HepG2 (cell line): ENCODE measurements around the gene HILPDA. TPM values are rescaled to one million over a fixed set of nuclear protein-coding genes. Genes with fewer than 3 reads are reported as not detected.

Experiments used
- AGO1 ChIP-seq: fragments of 200-400 bp; formaldehyde crosslinking; IDR thresholded peaks from 2 replicates; pipeline ENCODE4 v1.6.1; 2017; ENCODE audit warnings: mild to moderate bottlenecking, low read depth, low read length, moderate library complexity; ENCODE audit not compliant: poor library complexity, severe bottlenecking
- CREB1 ChIP-seq, 2 experiments: fragments of 450-650 bp in 1 of 2; IDR thresholded peaks; 2 replicates each; pipeline ENCODE4 v1.6.1; 2016 to 2017; ENCODE audit warnings: control low read depth in 1 of 2, mild to moderate bottlenecking in 1 of 2, missing compliant biosample characterization in 1 of 2, missing genetic modification characterization in 1 of 2
- EHMT2 ChIP-seq: fragments of 200-600 bp; sonication (generic); IDR thresholded peaks from 2 replicates; pipeline ENCODE4 v1.7.0; 2017; ENCODE audit warnings: antibody characterized with exemption, low read depth, low read length, borderline replicate concordance
- HOXA3 ChIP-seq: sonication (generic); formaldehyde crosslinking; IDR thresholded peaks from 2 replicates; pipeline ENCODE4 v1.5.0; 2020; ENCODE audit warnings: missing genetic modification reagents
- PHF5A ChIP-seq: IDR thresholded peaks from one replicate; pipeline ENCODE4 v1.6.1; 2018; ENCODE audit warnings: low read depth, missing genetic modification reagents; ENCODE audit not compliant: unreplicated experiment
- PTBP1 ChIP-seq: fragments of 200-400 bp; formaldehyde crosslinking; IDR thresholded peaks from 2 replicates; pipeline ENCODE4 v1.6.1; 2018; ENCODE audit warnings: low read length, low read depth; ENCODE audit not compliant: poor library complexity, severe bottlenecking
- SMYD3 ChIP-seq: sonication (generic); formaldehyde crosslinking; IDR thresholded peaks from 2 replicates; pipeline ENCODE4 v1.8.1; 2023; ENCODE audit warnings: mild to moderate bottlenecking, missing genetic modification reagents
- ZBTB20 ChIP-seq: sonication (generic); formaldehyde crosslinking; IDR thresholded peaks from 2 replicates; pipeline ENCODE4 v1.8.1; 2023; ENCODE audit warnings: missing genetic modification reagents, low read depth, mild to moderate bottlenecking, borderline replicate concordance
- ZNF567 ChIP-seq: sonication (generic); formaldehyde crosslinking; IDR thresholded peaks from 2 replicates; pipeline ENCODE4 v1.8.1; 2023; ENCODE audit warnings: mild to moderate bottlenecking, missing genetic modification reagents, borderline replicate concordance
- ZNF614 ChIP-seq: IDR thresholded peaks from 2 replicates; pipeline ENCODE4 v1.6.1; 2018; ENCODE audit warnings: missing biosample characterization, missing genetic modification reagents, inconsistent platforms, borderline replicate concordance
- ZNF724P ChIP-seq: sonication (generic); formaldehyde crosslinking; IDR thresholded peaks from 2 replicates; pipeline ENCODE4 v1.8.0; 2022; ENCODE audit warnings: missing genetic modification reagents, borderline replicate concordance
- ZNF776 ChIP-seq: sonication (generic); formaldehyde crosslinking; IDR thresholded peaks from 2 replicates; pipeline ENCODE4 v1.4.0; 2020; ENCODE audit warnings: mild to moderate bottlenecking, missing genetic modification reagents
- polyA plus RNA-seq, 8 experiments: library from polyadenylated mRNA; depleted of rRNA in 3 of 8; stranded (reverse) in 7 of 8; unstranded in 1 of 8; fragments of >200 nt; fragmentation: Illumina TruSeq in 4 of 8; extraction: Trizol in 4 of 8; gene quantifications; 2 replicates each; pipeline versions ENCODE4 v1.2.1 to v1.2.3, GENCODE V29; 2011 to 2016; ENCODE audit warnings: low read depth in 4 of 8, missing spikeins in 1 of 8, mixed read lengths in 1 of 8; ENCODE audit not compliant: insufficient read depth in 1 of 8
- total RNA-seq, 5 experiments: library from RNA; depleted of rRNA; stranded (reverse); fragments of >200 nt; fragmentation: Illumina TruSeq; extraction: Trizol; gene quantifications; 2 replicates each; pipeline ENCODE4 v1.2.3, GENCODE V29; 2016; ENCODE audit warnings: low read depth in 1 of 5
- TF ChIP-seq, protein P1 (sequence below): sonication (generic); formaldehyde crosslinking; IDR thresholded peaks from 2 replicates; pipeline ENCODE4 v1.4.0; 2020; ENCODE audit warnings: missing genetic modification reagents
- TF ChIP-seq, protein P2 (sequence below): sonication (generic); formaldehyde crosslinking; IDR thresholded peaks from 2 replicates; pipeline ENCODE4 v1.4.0; 2020; ENCODE audit warnings: missing genetic modification reagents
- TF ChIP-seq, protein P3 (sequence below): sonication (generic); formaldehyde crosslinking; IDR thresholded peaks from 2 replicates; pipeline ENCODE4 v1.5.0; 2020; ENCODE audit warnings: mild to moderate bottlenecking, missing genetic modification reagents
- TF ChIP-seq, protein P4 (sequence below): sonication (generic); formaldehyde crosslinking; IDR thresholded peaks from 2 replicates; pipeline ENCODE4 v1.5.1; 2020; ENCODE audit warnings: mild to moderate bottlenecking, missing genetic modification reagents, moderate library complexity
- TF ChIP-seq, protein P5 (sequence below): sonication (generic); formaldehyde crosslinking; IDR thresholded peaks from 2 replicates; pipeline ENCODE4 v1.4.0; 2020; ENCODE audit warnings: mild to moderate bottlenecking, missing genetic modification reagents

HILPDA gene
- total and polyA plus RNA-seq, 2 of the 13 experiments (the other 11 are each of a cell fraction or from before 2014, with no cell fraction given): 11.1 to 44.0 TPM

DNA sequence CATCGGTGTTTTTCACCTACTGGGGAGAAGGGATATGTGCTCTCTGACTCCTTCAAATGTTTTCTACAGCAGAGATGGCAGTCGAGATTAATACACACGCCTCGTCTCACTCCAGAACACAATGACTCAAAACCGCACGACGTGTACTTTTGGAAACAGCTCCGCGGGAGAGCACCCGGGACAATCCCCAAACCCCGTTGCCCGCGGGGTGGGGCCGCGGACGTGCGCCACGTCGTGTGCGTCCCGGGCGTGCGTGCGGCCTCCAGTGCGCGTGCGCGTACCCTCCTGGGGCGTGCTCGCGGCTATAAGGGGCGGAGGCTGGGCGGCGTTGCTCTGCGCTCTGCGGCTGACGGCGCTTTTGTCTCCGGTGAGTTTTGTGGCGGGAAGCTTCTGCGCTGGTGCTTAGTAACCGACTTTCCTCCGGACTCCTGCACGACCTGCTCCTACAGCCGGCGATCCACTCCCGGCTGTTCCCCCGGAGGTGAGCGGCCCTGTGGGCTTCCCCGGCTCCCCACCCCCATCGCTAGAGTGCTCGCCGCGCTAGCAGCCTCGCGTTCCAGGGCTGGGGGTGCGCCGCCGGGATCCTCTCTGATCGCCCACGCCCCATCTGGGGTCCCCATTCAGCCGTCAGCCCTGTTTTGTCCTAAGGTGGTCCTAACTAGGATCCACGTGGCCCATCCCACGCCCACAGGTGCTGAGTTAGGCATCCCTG is at the start of gene HILPDA (continued):
- TF ChIP-seq ZNF614 (CRISPR knock-in tag) (no peak), CREB1 (IDR thresholded peaks at IDR 0.05) (0 out of 2 replicates have a peak, but pooled peaks have one; percentile 8), CREB1 (CRISPR knock-in tag; IDR thresholded peaks at IDR 0.05) (no peak), PHF5A (CRISPR knock-in tag) (no peak), PTBP1 (no peak), AGO1 (peak; percentile 30), ZNF776 (CRISPR knock-in tag) (peak; percentile 83; the same call in 1 of the 2 replicates), HOXA3 (CRISPR knock-in tag) (peak; percentile 71), SMYD3 (CRISPR knock-in tag) (no peak), ZNF567 (CRISPR knock-in tag) (0 out of 2 replicates have a peak, but pooled peaks have one; percentile 15), ZBTB20 (CRISPR knock-in tag) (0 out of 2 replicates have a peak, but pooled peaks have one; percentile 48), ZNF724P (CRISPR knock-in tag) (peak; percentile 93), EHMT2 (no peak)
- TF ChIP-seq, protein P1, sequence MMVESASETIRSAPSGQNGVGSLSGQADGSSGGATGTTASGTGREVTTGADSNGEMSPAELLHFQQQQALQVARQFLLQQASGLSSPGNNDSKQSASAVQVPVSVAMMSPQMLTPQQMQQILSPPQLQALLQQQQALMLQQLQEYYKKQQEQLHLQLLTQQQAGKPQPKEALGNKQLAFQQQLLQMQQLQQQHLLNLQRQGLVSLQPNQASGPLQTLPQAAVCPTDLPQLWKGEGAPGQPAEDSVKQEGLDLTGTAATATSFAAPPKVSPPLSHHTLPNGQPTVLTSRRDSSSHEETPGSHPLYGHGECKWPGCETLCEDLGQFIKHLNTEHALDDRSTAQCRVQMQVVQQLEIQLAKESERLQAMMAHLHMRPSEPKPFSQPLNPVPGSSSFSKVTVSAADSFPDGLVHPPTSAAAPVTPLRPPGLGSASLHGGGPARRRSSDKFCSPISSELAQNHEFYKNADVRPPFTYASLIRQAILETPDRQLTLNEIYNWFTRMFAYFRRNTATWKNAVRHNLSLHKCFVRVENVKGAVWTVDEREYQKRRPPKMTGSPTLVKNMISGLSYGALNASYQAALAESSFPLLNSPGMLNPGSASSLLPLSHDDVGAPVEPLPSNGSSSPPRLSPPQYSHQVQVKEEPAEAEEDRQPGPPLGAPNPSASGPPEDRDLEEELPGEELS: peak; percentile 61
- TF ChIP-seq, protein P2, sequence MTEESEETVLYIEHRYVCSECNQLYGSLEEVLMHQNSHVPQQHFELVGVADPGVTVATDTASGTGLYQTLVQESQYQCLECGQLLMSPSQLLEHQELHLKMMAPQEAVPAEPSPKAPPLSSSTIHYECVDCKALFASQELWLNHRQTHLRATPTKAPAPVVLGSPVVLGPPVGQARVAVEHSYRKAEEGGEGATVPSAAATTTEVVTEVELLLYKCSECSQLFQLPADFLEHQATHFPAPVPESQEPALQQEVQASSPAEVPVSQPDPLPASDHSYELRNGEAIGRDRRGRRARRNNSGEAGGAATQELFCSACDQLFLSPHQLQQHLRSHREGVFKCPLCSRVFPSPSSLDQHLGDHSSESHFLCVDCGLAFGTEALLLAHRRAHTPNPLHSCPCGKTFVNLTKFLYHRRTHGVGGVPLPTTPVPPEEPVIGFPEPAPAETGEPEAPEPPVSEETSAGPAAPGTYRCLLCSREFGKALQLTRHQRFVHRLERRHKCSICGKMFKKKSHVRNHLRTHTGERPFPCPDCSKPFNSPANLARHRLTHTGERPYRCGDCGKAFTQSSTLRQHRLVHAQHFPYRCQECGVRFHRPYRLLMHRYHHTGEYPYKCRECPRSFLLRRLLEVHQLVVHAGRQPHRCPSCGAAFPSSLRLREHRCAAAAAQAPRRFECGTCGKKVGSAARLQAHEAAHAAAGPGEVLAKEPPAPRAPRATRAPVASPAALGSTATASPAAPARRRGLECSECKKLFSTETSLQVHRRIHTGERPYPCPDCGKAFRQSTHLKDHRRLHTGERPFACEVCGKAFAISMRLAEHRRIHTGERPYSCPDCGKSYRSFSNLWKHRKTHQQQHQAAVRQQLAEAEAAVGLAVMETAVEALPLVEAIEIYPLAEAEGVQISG (CRISPR knock-in tag): peak; percentile 60; the same call in 1 of the 2 replicates
- TF ChIP-seq, protein P3, sequence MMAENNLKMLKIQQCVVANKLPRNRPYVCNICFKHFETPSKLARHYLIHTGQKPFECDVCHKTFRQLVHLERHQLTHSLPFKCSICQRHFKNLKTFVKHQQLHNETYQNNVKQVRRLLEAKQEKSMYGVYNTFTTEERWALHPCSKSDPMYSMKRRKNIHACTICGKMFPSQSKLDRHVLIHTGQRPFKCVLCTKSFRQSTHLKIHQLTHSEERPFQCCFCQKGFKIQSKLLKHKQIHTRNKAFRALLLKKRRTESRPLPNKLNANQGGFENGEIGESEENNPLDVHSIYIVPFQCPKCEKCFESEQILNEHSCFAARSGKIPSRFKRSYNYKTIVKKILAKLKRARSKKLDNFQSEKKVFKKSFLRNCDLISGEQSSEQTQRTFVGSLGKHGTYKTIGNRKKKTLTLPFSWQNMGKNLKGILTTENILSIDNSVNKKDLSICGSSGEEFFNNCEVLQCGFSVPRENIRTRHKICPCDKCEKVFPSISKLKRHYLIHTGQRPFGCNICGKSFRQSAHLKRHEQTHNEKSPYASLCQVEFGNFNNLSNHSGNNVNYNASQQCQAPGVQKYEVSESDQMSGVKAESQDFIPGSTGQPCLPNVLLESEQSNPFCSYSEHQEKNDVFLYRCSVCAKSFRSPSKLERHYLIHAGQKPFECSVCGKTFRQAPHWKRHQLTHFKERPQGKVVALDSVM: peak; percentile 39
- TF ChIP-seq, protein P4, sequence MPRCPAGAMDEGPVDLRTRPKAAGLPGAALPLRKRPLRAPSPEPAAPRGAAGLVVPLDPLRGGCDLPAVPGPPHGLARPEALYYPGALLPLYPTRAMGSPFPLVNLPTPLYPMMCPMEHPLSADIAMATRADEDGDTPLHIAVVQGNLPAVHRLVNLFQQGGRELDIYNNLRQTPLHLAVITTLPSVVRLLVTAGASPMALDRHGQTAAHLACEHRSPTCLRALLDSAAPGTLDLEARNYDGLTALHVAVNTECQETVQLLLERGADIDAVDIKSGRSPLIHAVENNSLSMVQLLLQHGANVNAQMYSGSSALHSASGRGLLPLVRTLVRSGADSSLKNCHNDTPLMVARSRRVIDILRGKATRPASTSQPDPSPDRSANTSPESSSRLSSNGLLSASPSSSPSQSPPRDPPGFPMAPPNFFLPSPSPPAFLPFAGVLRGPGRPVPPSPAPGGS: peak; percentile 84
- TF ChIP-seq, protein P5, sequence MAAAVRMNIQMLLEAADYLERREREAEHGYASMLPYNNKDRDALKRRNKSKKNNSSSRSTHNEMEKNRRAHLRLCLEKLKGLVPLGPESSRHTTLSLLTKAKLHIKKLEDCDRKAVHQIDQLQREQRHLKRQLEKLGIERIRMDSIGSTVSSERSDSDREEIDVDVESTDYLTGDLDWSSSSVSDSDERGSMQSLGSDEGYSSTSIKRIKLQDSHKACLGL (CRISPR knock-in tag): no peak; the same call in 1 of the 2 replicates
